ENCODE measurements around the gene ASIC2.

GRCh38 chr17:33057564-33057963 is 235.5 kb downstream of the ASIC2 start:
- TF ChIP-seq POLR2A (IDR thresholded peaks at IDR 0.05; ENCODE audit: low read length) (no peak), GATA1 (IDR thresholded peaks at IDR 0.05; ENCODE audit: low read depth, low read length) (no peak)

All from erythroblast (primary cell).